Neural progenitor cell (in vitro differentiated cells): ENCODE results near the gene SUGT1.

ENCODE experiments used
- CTCF ChIP-seq: fragments of 200-600 bp; sonication (generic); IDR thresholded peaks from 2 replicates; pipeline ENCODE4 v1.5.1; 2017; ENCODE audit warnings: antibody characterized with exemption, mild to moderate bottlenecking
- EZH2 ChIP-seq: fragments of 200-600 bp; sonication (generic); IDR thresholded peaks from 2 replicates; pipeline ENCODE4 v1.6.1; 2017; ENCODE audit warnings: antibody characterized with exemption, mild to moderate bottlenecking, moderate library complexity
- EZH2phosphoT487 ChIP-seq: fragments of 200-600 bp; sonication (generic); IDR thresholded peaks from 2 replicates; pipeline ENCODE4 v1.6.1; 2017; ENCODE audit warnings: antibody characterized with exemption

GRCh38 chr13:52615134-52615801, 37.4 kb upstream of the SUGT1 start:
- no peak for TF ChIP-seq CTCF
- TF ChIP-seq EZH2: no peak
- TF ChIP-seq EZH2phosphoT487: no peak
